Measurements from ENCODE around the gene COBLL1.

Gene COBLL1

GRCh38 chr2:164881524-164881923 is 39.9 kb upstream of the COBLL1 start:
- Mint-ChIP-seq H3K9me3 (no peaks in the 10 kb centered on the region), H3K4me1 (peaks cover 9% of the 10 kb centered on the region), H3K27ac (no peak overlapping the region), H3K4me3 (no peak overlapping the region), H3K27me3 (ENCODE audit: low read depth, poor library complexity) (peaks cover 4% of the 10 kb centered on the region), H3K36me3 (ENCODE audit: low read depth) (no peaks in the 10 kb centered on the region)
- no peak for DNase-seq
- TF ChIP-seq CTCF (IDR thresholded peaks at IDR 0.05), result no peak

- peaks cover 9% of the 10 kb centered on the region for H3K4me1 Mint-ChIP-seq
- H3K4me3 Mint-ChIP-seq, result no peak overlapping the region
- no peak for DNase-seq
- no peaks in the 10 kb centered on the region for H3K9me3 Mint-ChIP-seq
- H3K36me3 Mint-ChIP-seq (ENCODE audit: low read depth), result no peaks in the 10 kb centered on the region
- TF ChIP-seq CTCF (IDR thresholded peaks at IDR 0.05), result no peak
- H3K27me3 Mint-ChIP-seq (ENCODE audit: low read depth, poor library complexity), result peaks cover 6% of the 10 kb centered on the region
- H3K27ac Mint-ChIP-seq, result no peak overlapping the region
These were observed 38.4 kb upstream of the COBLL1 start for GRCh38 chr2:164879901-164880535.

- Mint-ChIP-seq H3K4me1 (peaks cover 18% of the 10 kb centered on the region), H3K27ac (peak overlapping the region; percentile 64), H3K4me3 (no peak overlapping the region), H3K9me3 (no peaks in the 10 kb centered on the region), H3K27me3 (ENCODE audit: low read depth, poor library complexity) (peaks cover 10% of the 10 kb centered on the region), H3K36me3 (ENCODE audit: low read depth) (no peaks in the 10 kb centered on the region)
- TF ChIP-seq CTCF (IDR thresholded peaks at IDR 0.05), result no peak
- no peak for DNase-seq
These were observed 36.3 kb upstream of the COBLL1 start for GRCh38 chr2:164877927-164878326.

GRCh38 chr2:164877169-164877568 is 35.5 kb upstream of the COBLL1 start:
- no peak for DNase-seq
- TF ChIP-seq CTCF (IDR thresholded peaks at IDR 0.05), result no peak
- Mint-ChIP-seq H3K4me3 (no peak overlapping the region), H3K9me3 (no peaks in the 10 kb centered on the region), H3K27me3 (ENCODE audit: low read depth, poor library complexity) (peaks cover 10% of the 10 kb centered on the region), H3K36me3 (ENCODE audit: low read depth) (no peaks in the 10 kb centered on the region), H3K4me1 (peaks cover 18% of the 10 kb centered on the region), H3K27ac (no peak overlapping the region)

GRCh38 chr2:164875334-164876205 is 33.9 kb upstream of the COBLL1 start:
- no peaks in the 10 kb centered on the region for H3K36me3 Mint-ChIP-seq (ENCODE audit: low read depth)
- H3K4me3 Mint-ChIP-seq, result no peak overlapping the region
- H3K4me1 Mint-ChIP-seq, result peaks cover 18% of the 10 kb centered on the region
- no peak overlapping the region for H3K27ac Mint-ChIP-seq
- peaks cover 10% of the 10 kb centered on the region for H3K27me3 Mint-ChIP-seq (ENCODE audit: low read depth, poor library complexity)
- no peak for DNase-seq
- H3K9me3 Mint-ChIP-seq, result no peaks in the 10 kb centered on the region
- TF ChIP-seq CTCF (IDR thresholded peaks at IDR 0.05), result no peak

All from nephron progenitor cell (in vitro differentiated cells).